GM10248 (cell line): Measurements from ENCODE around the gene ZNF804B.

Source experiments
- CTCF ChIA-PET: fragments of 300-600 bp; sonication (Branson Sonifier 250); formaldehyde crosslinking; extraction: SDS; loops from one replicate; lab custom pipeline; 2021; ENCODE audit warnings: antibody characterized with exemption; lab: Yijun Ruan, JAX
- POLR2A ChIA-PET: fragments of 350-650 bp; sonication (Branson Sonifier 250); formaldehyde crosslinking; extraction: SDS; loops from one replicate; lab custom pipeline; 2020; ENCODE audit warnings: antibody characterized with exemption; lab: Yijun Ruan, JAX
- DNase-seq: peaks from one replicate; pipeline ENCODE4 v3.0.0; 2012; ENCODE audit errors: extremely low spot score
- CTCF ChIP-seq: IDR thresholded peaks from 2 replicates; pipeline ENCODE4 v1.5.1; 2012; ENCODE audit warnings: mild to moderate bottlenecking, low read depth; ENCODE audit errors: extremely low read depth, missing control alignments, control extremely low read depth

Gene ZNF804B

GRCh38 chr7:89091550-89091949 lies 332.1 kb downstream of the ZNF804B start:
- DNase-seq, result no peak
- no peak for TF ChIP-seq CTCF
- CTCF ChIA-PET, result no interaction called here
- POLR2A ChIA-PET, result no interaction called here

GRCh38 chr7:89094269-89094668 lies 334.8 kb downstream of the ZNF804B start:
- DNase-seq, result no peak
- CTCF ChIA-PET, result no interaction called here
- TF ChIP-seq CTCF, result no peak

GRCh38 chr7:89103564-89103963 lies 344.1 kb downstream of the ZNF804B start:
- POLR2A ChIA-PET, result no interaction called here
- TF ChIP-seq CTCF, result no peak
- CTCF ChIA-PET, result no interaction called here
- DNase-seq, result no peak

More at GRCh38 chr7:89094269-89094668, 334.8 kb downstream of the ZNF804B start:
- POLR2A ChIA-PET, result no interaction called here

- no peak for DNase-seq
- POLR2A ChIA-PET, result no interaction called here
- no peak for TF ChIP-seq CTCF
- CTCF ChIA-PET, result interaction anchor here (2.3 kb wide), 1 partner anchor 10 kb away, joined by 6 read pairs; no protein-coding TSS in a partner anchor
Measured at GRCh38 chr7:89104748-89105685, 345.5 kb downstream of the ZNF804B start.

GRCh38 chr7:89123871-89124270 lies 364.4 kb downstream of the ZNF804B start:
- ChIA-PET POLR2A (no interaction called here), CTCF (no interaction called here)
- no peak for TF ChIP-seq CTCF
- DNase-seq, result no peak

GRCh38 chr7:89129600-89130375 lies 370.3 kb downstream of the ZNF804B start:
- DNase-seq, result no peak
- no peak for TF ChIP-seq CTCF
- ChIA-PET CTCF (no interaction called here), POLR2A (no interaction called here)
